ENCODE data around the gene IGF2.
A peak's percentile ranks its signal among the peaks of the same experiment; 100 is the strongest.

The IGF2 gene

DNA sequence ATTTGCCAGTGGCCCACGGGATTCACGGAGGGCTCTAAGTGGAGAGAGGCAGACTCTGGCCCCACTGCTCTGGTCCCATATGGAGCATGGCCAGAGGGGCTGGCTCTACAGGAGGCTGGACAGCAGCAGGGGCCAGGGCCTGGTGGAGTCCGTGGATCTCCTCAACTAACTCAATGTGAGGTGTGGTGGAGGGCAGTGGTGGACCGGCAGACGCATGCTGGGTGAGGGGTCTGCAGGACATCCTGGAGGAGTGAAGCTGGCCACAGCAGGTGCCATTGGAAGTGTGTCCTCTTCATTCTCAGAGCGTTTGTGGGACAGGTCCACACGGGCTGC lies 15.6 kb downstream of the IGF2 start:
- H3K4me3 ChIP-seq (ENCODE audit: low read depth, low read length, poor library complexity, severe bottlenecking): no peak overlapping the region
- H3K79me2 ChIP-seq (ENCODE audit: insufficient read depth, low read length): no peaks in the 10 kb centered on the region
- H3K4me2 ChIP-seq (ENCODE audit: low read length): no peak overlapping the region
- no peak overlapping the region for H3K27ac ChIP-seq (ENCODE audit: low read depth, low read length, poor library complexity, severe bottlenecking)
- no peak overlapping the region for H2AFZ ChIP-seq (ENCODE audit: low read length)
- H4K20me1 ChIP-seq (ENCODE audit: insufficient read depth, low read length): no peaks in the 10 kb centered on the region
- no peaks in the 10 kb centered on the region for H3K4me1 ChIP-seq (ENCODE audit: insufficient read depth, low read length, severe bottlenecking)
- H3K36me3 ChIP-seq (ENCODE audit: insufficient read depth, low read length): no peaks in the 10 kb centered on the region
- no peak overlapping the region for H3K9ac ChIP-seq (ENCODE audit: low read length)
- TF ChIP-seq, protein P1, sequence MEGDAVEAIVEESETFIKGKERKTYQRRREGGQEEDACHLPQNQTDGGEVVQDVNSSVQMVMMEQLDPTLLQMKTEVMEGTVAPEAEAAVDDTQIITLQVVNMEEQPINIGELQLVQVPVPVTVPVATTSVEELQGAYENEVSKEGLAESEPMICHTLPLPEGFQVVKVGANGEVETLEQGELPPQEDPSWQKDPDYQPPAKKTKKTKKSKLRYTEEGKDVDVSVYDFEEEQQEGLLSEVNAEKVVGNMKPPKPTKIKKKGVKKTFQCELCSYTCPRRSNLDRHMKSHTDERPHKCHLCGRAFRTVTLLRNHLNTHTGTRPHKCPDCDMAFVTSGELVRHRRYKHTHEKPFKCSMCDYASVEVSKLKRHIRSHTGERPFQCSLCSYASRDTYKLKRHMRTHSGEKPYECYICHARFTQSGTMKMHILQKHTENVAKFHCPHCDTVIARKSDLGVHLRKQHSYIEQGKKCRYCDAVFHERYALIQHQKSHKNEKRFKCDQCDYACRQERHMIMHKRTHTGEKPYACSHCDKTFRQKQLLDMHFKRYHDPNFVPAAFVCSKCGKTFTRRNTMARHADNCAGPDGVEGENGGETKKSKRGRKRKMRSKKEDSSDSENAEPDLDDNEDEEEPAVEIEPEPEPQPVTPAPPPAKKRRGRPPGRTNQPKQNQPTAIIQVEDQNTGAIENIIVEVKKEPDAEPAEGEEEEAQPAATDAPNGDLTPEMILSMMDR (IDR thresholded peaks at IDR 0.05; ENCODE audit: low read length): no peak
- no peak for TF ChIP-seq EZH2 (IDR thresholded peaks at IDR 0.05; ENCODE audit: borderline replicate concordance, low read length)
- H3K27me3 ChIP-seq (ENCODE audit: insufficient read depth, low read length): no peaks in the 10 kb centered on the region
- H3F3A ChIP-seq (ENCODE audit: insufficient read depth, low read length): no peaks in the 10 kb centered on the region
- H3K9me3 ChIP-seq (ENCODE audit: low read length): no peaks in the 10 kb centered on the region
- H3K9me2 ChIP-seq (ENCODE audit: low read depth, low read length): no peaks in the 10 kb centered on the region

DNA sequence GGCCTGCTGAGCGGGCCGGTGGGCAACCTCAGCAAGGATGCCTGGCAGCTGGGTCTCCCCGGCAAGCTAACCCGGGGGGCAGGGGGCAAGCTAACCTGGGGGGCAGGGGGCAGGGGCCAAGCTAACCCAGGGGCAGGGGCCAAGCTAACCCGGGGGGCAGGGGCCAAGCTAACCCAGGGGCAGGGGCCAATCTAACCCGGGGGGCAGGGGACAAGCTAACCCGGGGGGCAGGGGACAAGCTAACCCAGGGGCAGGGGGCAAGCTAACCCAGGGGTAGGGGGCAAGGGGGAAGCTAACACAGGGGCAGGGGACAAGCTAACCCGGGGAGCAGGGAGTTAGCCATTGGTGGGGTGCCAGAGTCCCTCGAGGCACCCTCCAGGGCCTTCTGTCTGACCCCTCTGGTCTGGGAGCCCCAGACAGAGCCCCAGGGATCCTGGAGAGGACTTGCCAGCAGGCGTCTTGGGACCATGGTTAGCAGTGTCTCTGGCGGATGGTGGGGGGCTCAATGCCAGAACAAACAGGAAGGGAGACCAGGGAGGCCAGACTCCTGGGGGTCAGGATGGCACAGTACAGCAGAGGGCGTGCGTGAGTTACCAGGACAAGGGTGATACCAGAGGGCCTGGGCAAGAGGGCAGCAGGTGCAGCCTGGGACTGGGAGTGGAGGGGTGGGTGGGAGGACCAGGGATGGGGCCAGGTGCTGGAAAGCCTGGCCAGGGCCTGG lies 16.1 kb downstream of the IGF2 start:
- no peaks in the 10 kb centered on the region for H4K20me1 ChIP-seq (ENCODE audit: insufficient read depth, low read length)
- H3K4me2 ChIP-seq (ENCODE audit: low read length): no peak overlapping the region
- no peak overlapping the region for H3K27ac ChIP-seq (ENCODE audit: low read depth, low read length, poor library complexity, severe bottlenecking)
- TF ChIP-seq, protein P1 (IDR thresholded peaks at IDR 0.05; ENCODE audit: low read length): peak; percentile 26
- TF ChIP-seq EZH2 (IDR thresholded peaks at IDR 0.05; ENCODE audit: borderline replicate concordance, low read length): no peak
- H3F3A ChIP-seq (ENCODE audit: insufficient read depth, low read length): no peaks in the 10 kb centered on the region
- H3K79me2 ChIP-seq (ENCODE audit: insufficient read depth, low read length): no peaks in the 10 kb centered on the region
- no peaks in the 10 kb centered on the region for H3K27me3 ChIP-seq (ENCODE audit: insufficient read depth, low read length)
- no peak overlapping the region for H2AFZ ChIP-seq (ENCODE audit: low read length)
- H3K36me3 ChIP-seq (ENCODE audit: insufficient read depth, low read length): no peaks in the 10 kb centered on the region
- H3K9ac ChIP-seq (ENCODE audit: low read length): no peak overlapping the region
- no peaks in the 10 kb centered on the region for H3K9me3 ChIP-seq (ENCODE audit: low read length)
- H3K9me2 ChIP-seq (ENCODE audit: low read depth, low read length): no peaks in the 10 kb centered on the region
- H3K4me3 ChIP-seq (ENCODE audit: low read depth, low read length, poor library complexity, severe bottlenecking): no peak overlapping the region
- no peaks in the 10 kb centered on the region for H3K4me1 ChIP-seq (ENCODE audit: insufficient read depth, low read length, severe bottlenecking)

DNA sequence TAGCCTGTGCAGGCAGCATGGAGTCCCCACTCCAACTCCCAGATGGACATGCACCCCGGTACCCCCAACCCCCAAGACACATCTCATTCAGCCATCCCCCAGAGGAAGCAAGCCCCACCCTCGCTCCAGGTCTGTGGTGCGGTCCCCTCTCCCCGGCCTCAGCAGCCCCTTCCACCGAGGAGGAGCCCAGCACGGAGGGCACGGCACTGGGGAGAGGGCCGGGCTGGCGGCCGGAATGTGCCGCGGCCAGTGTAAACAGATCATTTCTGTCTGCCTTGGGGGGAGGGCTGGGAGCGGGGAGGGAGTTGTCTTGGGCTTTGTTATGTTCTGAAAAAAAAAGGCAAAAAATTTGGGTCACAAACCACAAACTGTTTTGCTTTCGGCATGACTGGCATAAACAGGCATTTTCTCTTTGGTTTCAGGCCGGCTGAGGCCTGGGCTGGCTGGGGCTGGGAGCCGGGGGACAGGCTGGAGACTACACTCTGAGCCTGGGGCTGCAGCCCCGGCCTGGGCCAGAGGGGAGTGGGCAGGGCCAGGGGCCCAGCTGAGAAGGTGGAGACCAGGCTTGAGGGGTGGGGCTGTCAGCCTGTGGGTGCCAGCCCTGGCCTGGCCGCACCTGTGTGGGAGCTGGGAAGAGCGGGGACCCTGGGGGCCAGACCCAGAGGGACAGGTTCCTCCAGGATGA lies 16.8 kb downstream of the IGF2 start:
- no peaks in the 10 kb centered on the region for H3K27me3 ChIP-seq (ENCODE audit: insufficient read depth, low read length)
- H3K4me1 ChIP-seq (ENCODE audit: insufficient read depth, low read length, severe bottlenecking): no peaks in the 10 kb centered on the region
- no peaks in the 10 kb centered on the region for H3K79me2 ChIP-seq (ENCODE audit: insufficient read depth, low read length)
- H3K9me3 ChIP-seq (ENCODE audit: low read length): no peaks in the 10 kb centered on the region
- no peak overlapping the region for H2AFZ ChIP-seq (ENCODE audit: low read length)
- no peak overlapping the region for H3K4me3 ChIP-seq (ENCODE audit: low read depth, low read length, poor library complexity, severe bottlenecking)
- H3K9ac ChIP-seq (ENCODE audit: low read length): no peak overlapping the region
- no peaks in the 10 kb centered on the region for H4K20me1 ChIP-seq (ENCODE audit: insufficient read depth, low read length)
- no peaks in the 10 kb centered on the region for H3K36me3 ChIP-seq (ENCODE audit: insufficient read depth, low read length)
- no peak overlapping the region for H3K27ac ChIP-seq (ENCODE audit: low read depth, low read length, poor library complexity, severe bottlenecking)
- H3F3A ChIP-seq (ENCODE audit: insufficient read depth, low read length): no peaks in the 10 kb centered on the region
- H3K4me2 ChIP-seq (ENCODE audit: low read length): no peak overlapping the region
- TF ChIP-seq EZH2 (IDR thresholded peaks at IDR 0.05; ENCODE audit: borderline replicate concordance, low read length): no peak
- TF ChIP-seq, protein P1 (IDR thresholded peaks at IDR 0.05; ENCODE audit: low read length): no peak
- no peaks in the 10 kb centered on the region for H3K9me2 ChIP-seq (ENCODE audit: low read depth, low read length)

Measured in OCI-LY1 (cell line).